B cell (primary cell): ENCODE results near the gene CERCAM. TPM values are rescaled to one million over a fixed set of nuclear protein-coding genes. Genes with fewer than 3 reads are reported as not detected.

Source experiments
- ATAC-seq: fragments of 200-7000 bp; cut with Tn5 transposase; one replicate; pipeline ENCODE4 v1.10.0; 2021; ENCODE audit warnings: low read depth, mild to moderate bottlenecking, moderate number of reproducible peaks, moderate library complexity
- CTCF ChIA-PET: fragments of 350-600 bp; sonication (Branson Sonifier 250); formaldehyde crosslinking; loops from one replicate; lab custom pipeline; 2021; ENCODE audit warnings: antibody characterized with exemption, inconsistent platforms; lab: Charles Lee
- POLR2A ChIA-PET: fragments of 350-600 bp; sonication (Branson Sonifier 250); formaldehyde crosslinking; loops from one replicate; lab custom pipeline; 2021; ENCODE audit warnings: antibody characterized with exemption; lab: Charles Lee
- DNase-seq: peaks from one replicate; pipeline ENCODE4 v3.0.0; 2013
- H2AFZ ChIP-seq: 2 replicates; pipeline ENCODE4 v1.6.1; 2012; ENCODE audit warnings: mild to moderate bottlenecking, low read depth, low read length; ENCODE audit not compliant: insufficient read depth, poor library complexity, severe bottlenecking
- H3K27ac ChIP-seq, 2 donors: 1 replicate in 1 of 2; 2 replicates in 1 of 2; pipeline ENCODE4 v1.5.1; 2012 to 2013; ENCODE audit warnings: low read length in 2 of 2, mild to moderate bottlenecking in 2 of 2, moderate library complexity in 1 of 2
- H3K27me3 ChIP-seq, 4 experiments: fragments of 200-600 bp in 1 of 4; sonication (generic) in 1 of 4; replicated peaks in 1 of 4; 1 replicate in 2 of 4; 2 replicates in 2 of 4; pipeline versions ENCODE4 v1.6.1 to v1.7.0; 2013 to 2016; ENCODE audit warnings: low read length in 3 of 4, mild to moderate bottlenecking in 2 of 4, mixed read lengths in 1 of 4, moderate library complexity in 1 of 4; ENCODE audit not compliant: insufficient read depth in 4 of 4, control insufficient read depth in 3 of 4; ENCODE audit errors: control extremely low read depth in 1 of 4
- H3K36me3 ChIP-seq, 2 experiments: replicated peaks in 1 of 2; 1 replicate in 1 of 2; 2 replicates in 1 of 2; pipeline versions ENCODE4 v1.6.1 to v1.7.1; 2013; ENCODE audit warnings: low read length in 1 of 2; ENCODE audit not compliant: insufficient read depth in 2 of 2, control insufficient read depth in 1 of 2; ENCODE audit errors: control extremely low read depth in 1 of 2, extremely low read depth in 1 of 2
- H3K4me1 ChIP-seq, 2 donors: fragments of 200-600 bp in 1 of 2; sonication (generic) in 1 of 2; 1 replicate in 1 of 2; 2 replicates in 1 of 2; pipeline versions ENCODE4 v1.5.1 to v1.6.1; 2013 to 2017; ENCODE audit warnings: low read length in 2 of 2; ENCODE audit not compliant: control insufficient read depth in 2 of 2, insufficient read depth in 2 of 2
- H3K4me2 ChIP-seq: replicated peaks from 2 replicates; pipeline ENCODE3; 2012; ENCODE audit warnings: mild to moderate bottlenecking, low read depth, low read length; ENCODE audit not compliant: poor library complexity, severe bottlenecking
- H3K4me3 ChIP-seq, 5 experiments: fragments of 200-600 bp in 1 of 5; sonication (generic) in 1 of 5; 1 replicate in 3 of 5; 2 replicates in 2 of 5; pipeline versions ENCODE4 v1.5.1 to v1.7.0; 2011 to 2016; ENCODE audit warnings: low read length in 4 of 5, mild to moderate bottlenecking in 4 of 5, low read depth in 2 of 5, control low read depth in 1 of 5, moderate library complexity in 1 of 5; ENCODE audit not compliant: insufficient read depth in 1 of 5; ENCODE audit errors: control extremely low read depth in 1 of 5, extremely low read depth in 1 of 5
- H3K79me2 ChIP-seq: fragments of 200-600 bp; sonication (generic); one replicate; pipeline ENCODE4 v1.6.0; 2016; ENCODE audit warnings: low read length; ENCODE audit not compliant: control insufficient read depth, insufficient read depth
- H3K9ac ChIP-seq: fragments of 200-600 bp; sonication (generic); 2 replicates; pipeline ENCODE4 v1.6.1; 2017; ENCODE audit warnings: mild to moderate bottlenecking, low read length, moderate library complexity
- H3K9me3 ChIP-seq, 3 donors: one replicate each; pipeline versions ENCODE4 v1.6.1 to v1.7.1; 2013; ENCODE audit warnings: low read length in 2 of 3; ENCODE audit not compliant: control insufficient read depth in 2 of 3, insufficient read depth in 1 of 3; ENCODE audit errors: control extremely low read depth in 1 of 3
- H4K20me1 ChIP-seq: 2 replicates; pipeline ENCODE4 v1.6.0; 2012; ENCODE audit warnings: mild to moderate bottlenecking, low read length; ENCODE audit not compliant: insufficient read depth, control insufficient read depth, poor library complexity, severe bottlenecking
- H3K27ac Mint-ChIP-seq: one replicate; pipeline ENCODE4 v1.8.0; 2021; ENCODE audit warnings: mixed read lengths
- H3K27me3 Mint-ChIP-seq: one replicate; pipeline ENCODE4 v1.8.0; 2021; ENCODE audit warnings: mixed read lengths
- H3K4me1 Mint-ChIP-seq: one replicate; pipeline ENCODE4 v1.8.0; 2021; ENCODE audit warnings: mixed read lengths
- H3K4me3 Mint-ChIP-seq: one replicate; pipeline ENCODE4 v1.8.0; 2021; ENCODE audit warnings: mixed read lengths
- H3K9me3 Mint-ChIP-seq: one replicate; pipeline ENCODE4 v1.8.0; 2022; ENCODE audit warnings: mixed read lengths; ENCODE audit not compliant: insufficient read depth
- EZH2 ChIP-seq: IDR thresholded peaks from 2 replicates; pipeline ENCODE4 v1.6.1; 2012; ENCODE audit warnings: borderline replicate concordance, low read depth, mild to moderate bottlenecking, moderate library complexity, low read length; ENCODE audit not compliant: insufficient read depth, poor library complexity, severe bottlenecking
- WGBS: methylation state at CpG from one replicate; pipeline ENCODE4 v1.1.5; 2013; ENCODE audit warnings: missing lambda C conversion rate; ENCODE audit not compliant: insufficient coverage; 5-methylcytosine and 5-hydroxymethylcytosine counted together
- intact Hi-C: fragments of 100-400 bp; cut with micrococcal nuclease; formaldehyde crosslinking; loops from one replicate; pipeline ENCODE4 v1.10.0; 2022
- polyA plus RNA-seq: library from polyadenylated mRNA; depleted of rRNA; stranded (reverse); fragments of >200 nt; gene quantifications from 2 replicates; pipeline ENCODE4 v1.2.3, GENCODE V29; 2012
- total RNA-seq, 2 donors: library from RNA; stranded (reverse); fragments of 120-200 nt in 1 of 2; gene quantifications; 1 replicate in 1 of 2; 2 replicates in 1 of 2; pipeline versions ENCODE4 v1.2.3 to v1.2.4, GENCODE V29; 2013 to 2022
- TF ChIP-seq, protein P1 (sequence below): fragments of 200-600 bp; IDR thresholded peaks from one replicate; pipeline ENCODE4 v1.8.0; 2022; ENCODE audit warnings: antibody characterized with exemption, mild to moderate bottlenecking

CERCAM gene
- total and polyA plus RNA-seq, 2 donors (not counting 1 experiment from before 2014, with no cell fraction given) = 2.4 to 3.8 TPM

DNA sequence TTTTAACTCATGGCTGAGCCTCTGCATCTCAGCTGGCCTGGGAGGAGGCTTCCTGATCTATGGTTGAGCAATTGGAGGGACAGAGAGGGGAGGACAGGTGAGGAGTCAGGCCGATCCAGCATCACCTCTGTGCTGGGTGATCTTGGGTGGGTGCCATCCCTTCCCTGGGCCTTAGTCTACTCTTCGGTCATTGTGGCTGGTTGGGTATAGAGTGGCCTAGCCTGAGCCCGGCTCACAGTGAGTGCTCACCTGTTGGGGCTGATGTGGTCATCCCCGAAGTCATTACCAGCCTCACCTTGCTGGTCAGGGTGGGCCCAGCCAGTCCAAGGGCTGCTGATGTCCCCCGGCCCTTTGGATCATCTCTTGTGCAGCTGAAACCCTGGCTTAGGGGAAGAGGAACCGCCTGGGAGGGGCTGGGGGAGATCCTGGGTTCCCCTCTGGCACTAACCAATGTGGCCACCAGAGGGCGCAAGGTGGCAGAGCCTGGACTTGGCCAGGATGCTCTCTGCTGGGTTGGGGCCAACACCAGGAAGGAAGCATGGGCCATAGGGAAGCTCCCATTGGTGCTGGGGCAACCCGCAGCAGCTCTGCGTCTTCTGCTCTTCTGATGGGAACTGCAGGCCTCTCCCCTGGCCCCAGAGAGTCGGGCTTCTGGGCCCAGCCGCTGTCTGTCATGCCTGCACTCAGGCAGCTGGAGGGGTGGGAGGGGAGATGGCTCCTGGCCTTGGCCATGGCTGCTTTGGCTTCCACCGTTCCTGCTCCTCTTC lies 17.9 kb downstream of the CERCAM start:
- ChIA-PET POLR2A (no interaction called here), CTCF (interaction anchor here (0.6 to 3.3 kb wide), 17 partner anchors 9 to 464 kb away, joined by 3 to 14 read pairs (median 3); partner anchors contain the start of genes CERCAM and ODF2)
- H2AFZ ChIP-seq = peak overlapping the region; percentile 43
- no peak overlapping the region for H3K9ac ChIP-seq
- intact Hi-C loops = loop anchor here (1.0 to 5.0 kb wide), 3 partner anchors 18 to 114 kb away; partner anchors contain the start of genes ODF2 and SPTAN1
- peak overlapping the region; percentile 6 for H3K4me2 ChIP-seq
- no peaks in the 10 kb centered on the region for H4K20me1 ChIP-seq
- Mint-ChIP-seq H3K27me3 (no peaks in the 10 kb centered on the region), H3K4me1 (peaks cover 7% of the 10 kb centered on the region), H3K9me3 (no peaks in the 10 kb centered on the region), H3K27ac (no peak overlapping the region), H3K4me3 (no peak overlapping the region)
- H3K79me2 ChIP-seq = no peaks in the 10 kb centered on the region
- no peak for TF ChIP-seq EZH2
- TF ChIP-seq, protein P1, sequence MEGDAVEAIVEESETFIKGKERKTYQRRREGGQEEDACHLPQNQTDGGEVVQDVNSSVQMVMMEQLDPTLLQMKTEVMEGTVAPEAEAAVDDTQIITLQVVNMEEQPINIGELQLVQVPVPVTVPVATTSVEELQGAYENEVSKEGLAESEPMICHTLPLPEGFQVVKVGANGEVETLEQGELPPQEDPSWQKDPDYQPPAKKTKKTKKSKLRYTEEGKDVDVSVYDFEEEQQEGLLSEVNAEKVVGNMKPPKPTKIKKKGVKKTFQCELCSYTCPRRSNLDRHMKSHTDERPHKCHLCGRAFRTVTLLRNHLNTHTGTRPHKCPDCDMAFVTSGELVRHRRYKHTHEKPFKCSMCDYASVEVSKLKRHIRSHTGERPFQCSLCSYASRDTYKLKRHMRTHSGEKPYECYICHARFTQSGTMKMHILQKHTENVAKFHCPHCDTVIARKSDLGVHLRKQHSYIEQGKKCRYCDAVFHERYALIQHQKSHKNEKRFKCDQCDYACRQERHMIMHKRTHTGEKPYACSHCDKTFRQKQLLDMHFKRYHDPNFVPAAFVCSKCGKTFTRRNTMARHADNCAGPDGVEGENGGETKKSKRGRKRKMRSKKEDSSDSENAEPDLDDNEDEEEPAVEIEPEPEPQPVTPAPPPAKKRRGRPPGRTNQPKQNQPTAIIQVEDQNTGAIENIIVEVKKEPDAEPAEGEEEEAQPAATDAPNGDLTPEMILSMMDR = peak; percentile 90
- H3K4me3 ChIP-seq = no peak overlapping the region
- peak; percentile 84 for DNase-seq
- peak; percentile 94 for ATAC-seq
- H3K9me3 ChIP-seq = no peaks in the 10 kb centered on the region
- H3K27me3 ChIP-seq = no peaks in the 10 kb centered on the region
- 36% methylated on average over 12 of the region's 12 CpGs for WGBS
- H3K27ac ChIP-seq = no peak overlapping the region
- H3K4me1 ChIP-seq = peaks cover 3 to 8% of the 10 kb centered on the region in 2 donors
- no peaks in the 10 kb centered on the region for H3K36me3 ChIP-seq

DNA sequence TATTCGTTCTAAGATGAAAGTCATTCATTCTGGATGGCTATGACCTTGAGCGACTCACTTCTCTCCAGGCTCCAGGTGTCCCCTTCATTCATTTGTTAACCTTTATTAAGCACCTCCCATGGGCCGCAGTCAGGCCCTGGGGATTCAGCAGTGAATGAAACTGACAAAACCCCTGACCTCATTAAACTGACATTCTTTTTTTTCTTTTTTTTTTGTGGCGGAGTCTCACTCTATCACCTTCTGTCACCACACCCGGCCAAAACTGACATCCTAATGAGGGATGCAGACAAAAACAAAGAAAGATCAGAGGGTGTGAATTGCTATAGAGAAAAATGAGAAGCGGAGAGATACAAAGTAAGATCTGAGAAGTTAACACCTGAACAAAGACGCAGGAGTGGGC lies 18.6 kb downstream of the CERCAM start:
- DNase-seq (no peak), ATAC-seq (peak; percentile 6)
- Histone ChIP-seq H3K9ac (no peak overlapping the region), H4K20me1 (no peaks in the 10 kb centered on the region), H3K79me2 (no peaks in the 10 kb centered on the region), H3K4me1 (peaks cover 3 to 8% of the 10 kb centered on the region in 2 donors), H3K27ac (no peak overlapping the region), H3K27me3 (no peaks in the 10 kb centered on the region), H2AFZ (peak overlapping the region; percentile 43), H3K4me2 (no peak overlapping the region), H3K4me3 (no peak overlapping the region), H3K9me3 (no peaks in the 10 kb centered on the region), H3K36me3 (no peaks in the 10 kb centered on the region)
- POLR2A ChIA-PET = interaction anchor here (0.6 kb wide), 1 partner anchor 41 kb away, joined by 5 read pairs; no protein-coding TSS in a partner anchor
- peaks cover 7% of the 10 kb centered on the region for H3K4me1 Mint-ChIP-seq
- TF ChIP-seq EZH2 = no peak
- TF ChIP-seq, protein P1 = no peak
- no peaks in the 10 kb centered on the region for H3K27me3 Mint-ChIP-seq
- 61% methylated on average over 4 of the region's 7 CpGs for WGBS
- CTCF ChIA-PET = interaction anchor here (0.6 to 3.3 kb wide), 11 partner anchors 8 to 463 kb away, joined by 3 to 14 read pairs (median 3); partner anchors contain the start of gene CERCAM
- intact Hi-C loops = loop anchor here (5.0 kb wide), 1 partner anchor 113 kb away; the partner anchor contains the start of gene SPTAN1
- H3K27ac Mint-ChIP-seq = no peak overlapping the region
- no peaks in the 10 kb centered on the region for H3K9me3 Mint-ChIP-seq
- no peak overlapping the region for H3K4me3 Mint-ChIP-seq
